NOMO-1 (cell line): Measurements from ENCODE around the gene ANO2.
"Not testable (repeated sequence)": the region's sequence is repeated elsewhere in the genome, so short reads cannot be mapped to it uniquely, and the experiment has no call there.

ENCODE experiments used
- DNase-seq, 2 experiments: peaks; one replicate each; lab custom pipeline; 2025; ENCODE audit not compliant: unreplicated experiment in 2 of 2; lab: John Stamatoyannopoulos, UW

Gene ANO2

GRCh38 chr12:5889381-5890047 is 55.5 kb downstream of the ANO2 start:
- no peak for DNase-seq

- no peak for DNase-seq
These were observed 56.2 kb downstream of the ANO2 start for GRCh38 chr12:5888816-5889315.

GRCh38 chr12:5887819-5888218 is 57.2 kb downstream of the ANO2 start:
- not testable (repeated sequence) for DNase-seq

- DNase-seq = no peak
These were observed 60.2 kb downstream of the ANO2 start for GRCh38 chr12:5884866-5885265.

- DNase-seq = no peak
These were observed 60.8 kb downstream of the ANO2 start for GRCh38 chr12:5884285-5884684.

- no peak for DNase-seq
These were observed 62.4 kb downstream of the ANO2 start for GRCh38 chr12:5882511-5883190.

GRCh38 chr12:5881666-5882065 is 63.4 kb downstream of the ANO2 start:
- no peak for DNase-seq

DNA sequence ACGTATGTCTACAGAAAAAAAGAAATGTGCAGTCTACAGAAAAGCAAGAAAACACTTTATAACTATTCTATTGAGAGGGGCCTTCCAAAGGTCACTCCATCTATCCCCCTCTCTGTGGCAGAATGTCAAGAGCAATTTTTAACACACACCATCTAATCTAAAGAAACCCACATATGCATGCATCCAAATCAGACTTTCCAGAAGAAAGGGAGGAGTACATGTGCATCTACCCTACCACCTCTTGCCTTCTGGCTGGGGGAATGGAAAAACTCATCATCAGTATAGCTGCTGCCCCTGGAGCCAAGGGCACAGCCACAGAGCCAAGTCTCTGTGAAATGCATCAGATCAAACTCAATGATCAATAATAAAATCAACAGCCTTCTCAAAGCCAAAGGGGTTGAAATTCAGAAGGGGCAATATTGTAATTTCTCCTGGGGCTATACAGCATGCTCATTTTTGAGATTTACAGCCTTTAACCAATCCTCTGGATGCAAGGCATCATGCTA is 63.9 kb downstream of the ANO2 start:
- no peak for DNase-seq

GRCh38 chr12:5875851-5876250 is 69.2 kb downstream of the ANO2 start:
- DNase-seq = no peak

- DNase-seq = no peak
These were observed 70.5 kb downstream of the ANO2 start for GRCh38 chr12:5874514-5874913.

- DNase-seq = no peak
These were observed 71.7 kb downstream of the ANO2 start for GRCh38 chr12:5873281-5873919.

DNA sequence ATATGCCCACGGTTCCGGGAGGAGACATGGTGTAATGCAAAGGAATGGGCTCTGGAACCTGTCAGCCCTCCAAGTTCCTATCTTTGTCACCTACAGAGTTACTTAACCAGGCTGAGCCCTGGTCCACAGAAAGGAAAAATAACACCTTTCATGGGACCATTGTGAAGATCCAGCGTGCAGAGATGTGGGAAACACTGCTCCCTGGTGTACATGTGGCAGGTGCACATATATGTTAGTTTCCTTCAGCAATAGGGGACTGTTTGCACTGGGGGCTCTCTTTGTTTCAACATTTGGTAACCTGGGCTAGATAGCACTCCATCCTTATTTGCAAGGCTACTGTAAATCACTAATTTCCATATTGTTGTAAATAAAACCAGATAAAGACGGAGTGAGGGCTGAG is 72.3 kb downstream of the ANO2 start:
- no peak for DNase-seq

DNA sequence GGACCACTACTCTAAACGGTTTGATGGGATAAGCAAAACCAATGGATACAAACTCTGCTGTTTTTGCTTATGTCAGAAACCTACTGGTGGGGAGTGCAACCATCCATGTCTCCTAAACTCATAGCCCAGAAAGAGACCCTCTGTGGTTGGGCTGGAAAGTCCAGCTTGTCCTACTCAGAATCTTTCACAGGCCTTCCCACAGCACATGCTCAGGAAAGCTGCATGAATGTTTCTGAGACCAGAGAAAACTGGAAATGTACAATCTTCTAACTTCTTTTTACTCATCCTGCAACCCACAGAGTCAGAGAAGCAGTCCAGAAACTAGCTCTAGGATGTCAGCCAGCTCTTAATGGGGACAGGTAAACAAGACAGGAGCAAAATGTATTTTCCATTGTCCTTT is 73.3 kb downstream of the ANO2 start:
- no peak for DNase-seq

GRCh38 chr12:5870183-5870582 is 74.9 kb downstream of the ANO2 start:
- no peak for DNase-seq

- DNase-seq = no peak
These were observed 76.3 kb downstream of the ANO2 start for GRCh38 chr12:5868625-5869295.

DNA sequence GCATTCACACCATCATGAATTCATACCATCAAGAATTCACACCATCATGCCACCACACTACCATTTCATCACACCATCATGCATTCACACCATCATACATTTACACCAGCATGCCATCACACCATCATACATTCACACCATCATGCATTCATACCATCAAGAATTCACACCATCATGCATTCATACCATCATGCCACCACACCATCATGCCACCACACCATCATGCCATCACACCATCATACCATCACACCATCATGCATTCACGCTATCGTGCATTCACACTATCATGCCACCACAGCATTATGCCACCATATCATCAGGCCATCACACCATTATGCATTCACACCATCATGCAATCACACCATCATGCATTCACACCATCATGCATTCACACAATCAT is 79.7 kb downstream of the ANO2 start:
- no peak for DNase-seq

GRCh38 chr12:5864972-5865371 is 80.1 kb downstream of the ANO2 start:
- no peak for DNase-seq

DNA sequence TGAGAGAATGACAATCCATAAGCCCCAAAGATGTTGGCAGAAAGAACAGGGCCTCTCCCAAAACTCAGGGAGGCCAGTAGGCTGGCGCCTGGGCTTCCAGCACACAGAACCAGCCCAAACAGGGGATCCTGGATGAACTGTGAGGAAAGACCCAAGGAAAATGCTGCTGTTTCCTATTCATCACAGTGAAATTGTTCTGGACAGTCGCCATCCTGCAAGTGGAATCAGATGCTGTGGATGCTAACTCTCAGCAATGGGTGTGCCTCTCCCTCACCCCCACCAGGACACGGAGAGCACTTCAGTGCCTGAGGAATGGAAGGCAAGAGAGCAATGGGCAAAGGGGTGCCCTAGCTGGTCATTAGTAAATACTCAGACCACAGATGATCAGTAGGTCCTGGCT is 80.8 kb downstream of the ANO2 start:
- DNase-seq = no peak

DNA sequence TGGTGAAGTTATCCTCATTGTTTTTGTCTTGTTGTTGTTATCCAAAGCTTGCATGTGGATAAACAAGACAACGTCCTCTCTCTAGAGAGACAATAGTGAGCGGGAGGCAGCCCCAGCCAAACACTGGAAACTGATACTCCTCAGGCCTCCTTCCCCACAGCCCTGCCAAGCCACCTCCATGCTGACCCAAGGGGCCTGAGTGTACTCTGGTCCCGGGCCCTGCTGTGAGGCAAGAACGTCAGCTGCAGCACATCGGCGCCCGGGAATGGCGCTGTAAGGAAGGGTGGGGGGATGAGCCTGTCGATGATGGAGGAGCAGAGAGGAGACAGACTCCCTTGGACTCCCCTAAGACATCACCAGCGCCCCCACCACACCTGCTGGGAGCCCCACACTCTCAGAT is 83.6 kb downstream of the ANO2 start:
- no peak for DNase-seq

DNA sequence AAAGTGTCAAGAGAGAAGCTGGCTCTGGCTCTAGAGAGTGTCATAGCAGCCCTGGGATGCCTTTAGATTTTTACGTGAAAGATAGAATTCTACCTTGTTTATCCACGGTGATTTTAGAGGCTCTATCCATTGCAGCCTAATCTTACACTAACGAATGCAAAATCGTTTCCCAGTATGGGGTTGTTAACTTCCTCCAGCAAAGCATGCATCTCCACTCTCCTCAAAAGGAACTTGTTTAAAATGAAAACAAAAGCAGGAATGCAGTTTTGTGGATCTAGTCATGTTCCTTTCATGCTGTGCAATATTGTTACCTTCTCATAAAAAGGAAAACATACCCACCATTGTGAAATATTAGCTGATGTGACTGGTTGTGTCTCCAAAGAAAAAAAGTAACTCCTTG is 88.4 kb downstream of the ANO2 start:
- no peak for DNase-seq

DNA sequence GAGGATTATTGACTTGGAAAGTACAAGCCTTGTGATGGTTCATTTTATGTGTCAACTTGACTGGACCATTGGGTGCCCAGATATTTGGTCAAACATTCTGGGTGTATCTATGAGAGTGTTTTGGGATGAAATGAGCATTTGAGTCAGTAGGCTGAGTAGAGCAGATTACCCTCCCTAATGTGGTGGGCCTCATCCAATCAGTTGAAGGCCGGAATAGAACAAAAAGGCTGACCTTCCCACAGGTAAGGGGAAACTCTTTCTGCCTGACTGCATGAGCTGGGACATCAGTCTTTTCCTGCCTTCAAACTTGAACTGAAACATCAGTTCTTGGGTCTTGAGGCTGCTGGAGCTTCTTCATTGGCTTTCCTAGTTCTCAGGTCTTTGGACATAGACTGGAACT is 98.1 kb downstream of the ANO2 start:
- DNase-seq = no peak
